GM12891 (cell line): ENCODE results near the gene ETV3.

Experiments
- PAX5 ChIP-seq: IDR thresholded peaks from 2 replicates; pipeline ENCODE4 v1.6.1; 2011; ENCODE audit warnings: low read length, moderate library complexity, mild to moderate bottlenecking; ENCODE audit not compliant: insufficient read depth, severe bottlenecking
- POLR2A ChIP-seq: IDR thresholded peaks from 2 replicates; pipeline ENCODE4 v1.6.1; 2011; ENCODE audit warnings: low read depth, low read length, control low read depth
- POLR2AphosphoS5 ChIP-seq: IDR thresholded peaks from 2 replicates; pipeline ENCODE4 v1.6.1; 2011; ENCODE audit warnings: low read depth, low read length, control low read depth
- POU2F2 ChIP-seq: IDR thresholded peaks from 2 replicates; pipeline ENCODE4 v1.6.1; 2011; ENCODE audit warnings: low read depth, mild to moderate bottlenecking, control low read depth, low read length, moderate library complexity
- SPI1 ChIP-seq: IDR thresholded peaks from 2 replicates; pipeline ENCODE4 v1.6.1; 2011; ENCODE audit warnings: low read depth, low read length, control low read depth
- TAF1 ChIP-seq: IDR thresholded peaks from 2 replicates; pipeline ENCODE4 v1.6.1; 2011; ENCODE audit warnings: low read depth, low read length, control low read depth

- no peak for TF ChIP-seq POLR2AphosphoS5
- TF ChIP-seq POLR2A = no peak
- TF ChIP-seq TAF1 = no peak
- no peak for TF ChIP-seq PAX5
- no peak for TF ChIP-seq SPI1
- no peak for TF ChIP-seq POU2F2
Observed at GRCh38 chr1:157090771-157091170, 47.4 kb downstream of the ETV3 start.
